ENCODE measurements around the gene SPRING1. TPM values are rescaled to one million over a fixed set of nuclear protein-coding genes. Genes with fewer than 3 reads are reported as not detected.

The SPRING1 gene
- total RNA-seq, 1 donor from 2014 or later, result 31.6 TPM

GRCh38 chr12:116703214-116703795, 34.6 kb downstream of the SPRING1 start:
- no peak overlapping the region for H3K4me3 Mint-ChIP-seq
- intact Hi-C loops (cut with micrococcal nuclease), result loop anchor here (1.0 to 5.0 kb wide), 5 partner anchors 179 to 452 kb away; no protein-coding TSS in a partner anchor
- TF ChIP-seq CTCF (IDR thresholded peaks at IDR 0.05), result peak; percentile 65
- no peaks in the 10 kb centered on the region for H3K9me3 Mint-ChIP-seq
- peak; percentile 42 for DNase-seq
- H3K27ac Mint-ChIP-seq, result no peak overlapping the region
- ChIA-PET CTCF (interaction anchor here (0.6 to 2.0 kb wide), 18 partner anchors 10 to 731 kb away, joined by 3 to 26 read pairs (median 4); partner anchors contain the start of gene HRK), POLR2A (interaction anchor here (0.7 kb wide), 1 partner anchor 417 kb away, joined by 3 read pairs; no protein-coding TSS in a partner anchor)
- H3K36me3 Mint-ChIP-seq (ENCODE audit: low read depth), result no peaks in the 10 kb centered on the region
- H3K27me3 Mint-ChIP-seq, result peaks cover 4% of the 10 kb centered on the region
- peaks cover 11% of the 10 kb centered on the region for H3K4me1 Mint-ChIP-seq
- peak; percentile 66 for ATAC-seq (ENCODE audit: low read depth)

GRCh38 chr12:116701432-116701831, 36.4 kb downstream of the SPRING1 start:
- Mint-ChIP-seq H3K27ac (no peak overlapping the region), H3K9me3 (no peaks in the 10 kb centered on the region), H3K4me3 (no peak overlapping the region), H3K36me3 (ENCODE audit: low read depth) (no peaks in the 10 kb centered on the region), H3K4me1 (peaks cover 5% of the 10 kb centered on the region), H3K27me3 (peaks cover 9% of the 10 kb centered on the region)
- ATAC-seq (ENCODE audit: low read depth) (no peak), DNase-seq (no peak)
- POLR2A ChIA-PET, result no interaction called here
- TF ChIP-seq CTCF (IDR thresholded peaks at IDR 0.05), result no peak
- intact Hi-C loops (cut with micrococcal nuclease), result loop anchor here (5.0 kb wide), 1 partner anchor 261 kb away; no protein-coding TSS in a partner anchor
- CTCF ChIA-PET, result interaction anchor here (0.7 to 1.4 kb wide), 5 partner anchors 12 to 419 kb away, joined by 3 read pairs; no protein-coding TSS in a partner anchor

- Mint-ChIP-seq H3K27ac (no peak overlapping the region), H3K4me1 (peaks cover 17% of the 10 kb centered on the region), H3K27me3 (peaks cover 16% of the 10 kb centered on the region), H3K4me3 (no peak overlapping the region), H3K9me3 (no peaks in the 10 kb centered on the region), H3K36me3 (ENCODE audit: low read depth) (no peaks in the 10 kb centered on the region)
- CTCF ChIA-PET, result no interaction called here
- ATAC-seq (ENCODE audit: low read depth) (no peak), DNase-seq (no peak)
- TF ChIP-seq CTCF (IDR thresholded peaks at IDR 0.05), result no peak
- POLR2A ChIA-PET, result interaction anchor here (0.7 kb wide), 1 partner anchor 293 kb away, joined by 4 read pairs; no protein-coding TSS in a partner anchor
- intact Hi-C loops (cut with micrococcal nuclease), result loop anchor here (5.0 kb wide), 1 partner anchor 262 kb away; no protein-coding TSS in a partner anchor
Observed at GRCh38 chr12:116700066-116700465, 37.8 kb downstream of the SPRING1 start.

GRCh38 chr12:116698554-116699075, 39.3 kb downstream of the SPRING1 start:
- Mint-ChIP-seq H3K4me1 (peaks cover 32% of the 10 kb centered on the region), H3K27me3 (peaks cover 27% of the 10 kb centered on the region), H3K36me3 (ENCODE audit: low read depth) (no peaks in the 10 kb centered on the region), H3K9me3 (no peaks in the 10 kb centered on the region), H3K4me3 (no peak overlapping the region), H3K27ac (no peak overlapping the region)
- intact Hi-C loops (cut with micrococcal nuclease), result no loop called here
- TF ChIP-seq CTCF (IDR thresholded peaks at IDR 0.05), result no peak
- ATAC-seq (ENCODE audit: low read depth) (no peak), DNase-seq (no peak)
- POLR2A ChIA-PET, result no interaction called here
- CTCF ChIA-PET, result interaction anchor here (0.7 to 2.5 kb wide), 5 partner anchors 8 to 98 kb away, joined by 3 to 9 read pairs (median 3); no protein-coding TSS in a partner anchor

- CTCF ChIA-PET, result interaction anchor here (1.2 to 2.5 kb wide), 5 partner anchors 8 to 700 kb away, joined by 3 to 9 read pairs (median 6); no protein-coding TSS in a partner anchor
Observed at GRCh38 chr12:116698116-116698515, 39.8 kb downstream of the SPRING1 start.

More at GRCh38 chr12:116698116-116698515, 39.8 kb downstream of the SPRING1 start:
- intact Hi-C loops (cut with micrococcal nuclease), result no loop called here
- POLR2A ChIA-PET, result no interaction called here
- H3K36me3 Mint-ChIP-seq (ENCODE audit: low read depth), result no peaks in the 10 kb centered on the region
- no peak overlapping the region for H3K27ac Mint-ChIP-seq
- no peak overlapping the region for H3K4me3 Mint-ChIP-seq
- DNase-seq (no peak), ATAC-seq (ENCODE audit: low read depth) (no peak)
- peaks cover 30% of the 10 kb centered on the region for H3K27me3 Mint-ChIP-seq
- no peaks in the 10 kb centered on the region for H3K9me3 Mint-ChIP-seq
- peaks cover 35% of the 10 kb centered on the region for H3K4me1 Mint-ChIP-seq
- TF ChIP-seq CTCF (IDR thresholded peaks at IDR 0.05), result no peak
